Mesothelial cell of epicardium (in vitro differentiated cells): ENCODE results near the gene LENG9. TPM values are rescaled to one million over a fixed set of nuclear protein-coding genes. Genes with fewer than 3 reads are reported as not detected.

Source experiments
- DNase-seq, 2 experiments: peaks; one replicate each; pipeline ENCODE4 v3.0.0; 2021; ENCODE audit warnings: low spot score in 2 of 2; ENCODE audit not compliant: unreplicated experiment in 2 of 2
- H3K27ac Mint-ChIP-seq: 2 replicates; pipeline ENCODE4 v1.8.0; 2021; ENCODE audit warnings: mixed read lengths
- H3K27me3 Mint-ChIP-seq: 2 replicates; pipeline ENCODE4 v1.8.0; 2021; ENCODE audit warnings: low read depth, mixed read lengths
- H3K36me3 Mint-ChIP-seq: 2 replicates; pipeline ENCODE4 v1.8.0; 2021; ENCODE audit warnings: mixed read lengths
- H3K4me1 Mint-ChIP-seq: 2 replicates; pipeline ENCODE4 v1.8.0; 2021; ENCODE audit warnings: mixed read lengths
- H3K4me3 Mint-ChIP-seq: 2 replicates; pipeline ENCODE4 v1.8.0; 2021; ENCODE audit warnings: mild to moderate bottlenecking, moderate library complexity, mixed read lengths
- H3K9me3 Mint-ChIP-seq: 2 replicates; pipeline ENCODE4 v1.8.0; 2021; ENCODE audit warnings: mixed read lengths
- total RNA-seq: library from RNA; stranded (reverse); gene quantifications from 3 replicates; pipeline ENCODE4 v1.2.1, GENCODE V29; 2021
- TF ChIP-seq, protein P1 (sequence below): fragments of 200-600 bp; sonication (generic); IDR thresholded peaks from one replicate; pipeline ENCODE4 v1.5.0; 2021; ENCODE audit warnings: antibody characterized with exemption; ENCODE audit not compliant: unreplicated experiment

Gene LENG9
- total RNA-seq, 1 donor from 2014 or later: 5.8 TPM

DNA sequence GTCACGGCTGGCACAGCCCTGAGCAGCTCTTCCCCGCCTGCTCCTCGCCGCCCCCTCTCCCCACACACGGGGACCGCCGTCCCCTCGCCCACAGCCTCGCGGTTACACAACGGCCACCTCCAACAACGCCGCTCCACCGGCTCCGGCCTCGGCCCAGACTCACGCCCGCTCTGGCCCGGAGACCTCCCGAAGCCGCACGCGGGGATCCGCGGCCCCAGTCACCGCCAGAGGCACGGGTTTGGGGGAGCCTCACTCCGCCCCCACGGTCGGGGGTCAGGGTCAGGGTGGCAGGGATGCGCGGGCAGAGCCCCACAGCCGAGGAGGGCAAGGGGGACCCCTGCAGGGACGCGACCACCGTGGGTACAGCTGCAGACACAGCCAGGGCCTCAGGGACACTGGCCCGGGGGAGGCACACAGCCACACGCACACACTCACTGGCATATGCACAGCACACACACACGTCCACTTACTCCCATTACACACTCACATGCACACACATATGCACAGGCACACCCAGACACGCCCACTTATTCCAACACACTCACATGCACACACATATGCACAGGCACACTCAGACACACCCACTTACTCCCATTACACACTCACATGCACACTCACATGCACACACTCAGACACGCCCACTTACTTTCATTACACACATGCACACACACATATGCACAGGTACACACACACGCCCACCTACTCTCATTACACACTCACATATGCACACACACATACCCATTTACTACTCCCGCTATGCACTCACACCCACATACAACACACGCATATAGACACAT lies 46.7 kb downstream of the LENG9 start:
- H3K36me3 Mint-ChIP-seq: no peaks in the 10 kb centered on the region
- peaks cover 5% of the 10 kb centered on the region for H3K9me3 Mint-ChIP-seq
- H3K27me3 Mint-ChIP-seq: peaks cover 77% of the 10 kb centered on the region
- no peak overlapping the region for H3K27ac Mint-ChIP-seq
- DNase-seq: no peak
- TF ChIP-seq, protein P1, sequence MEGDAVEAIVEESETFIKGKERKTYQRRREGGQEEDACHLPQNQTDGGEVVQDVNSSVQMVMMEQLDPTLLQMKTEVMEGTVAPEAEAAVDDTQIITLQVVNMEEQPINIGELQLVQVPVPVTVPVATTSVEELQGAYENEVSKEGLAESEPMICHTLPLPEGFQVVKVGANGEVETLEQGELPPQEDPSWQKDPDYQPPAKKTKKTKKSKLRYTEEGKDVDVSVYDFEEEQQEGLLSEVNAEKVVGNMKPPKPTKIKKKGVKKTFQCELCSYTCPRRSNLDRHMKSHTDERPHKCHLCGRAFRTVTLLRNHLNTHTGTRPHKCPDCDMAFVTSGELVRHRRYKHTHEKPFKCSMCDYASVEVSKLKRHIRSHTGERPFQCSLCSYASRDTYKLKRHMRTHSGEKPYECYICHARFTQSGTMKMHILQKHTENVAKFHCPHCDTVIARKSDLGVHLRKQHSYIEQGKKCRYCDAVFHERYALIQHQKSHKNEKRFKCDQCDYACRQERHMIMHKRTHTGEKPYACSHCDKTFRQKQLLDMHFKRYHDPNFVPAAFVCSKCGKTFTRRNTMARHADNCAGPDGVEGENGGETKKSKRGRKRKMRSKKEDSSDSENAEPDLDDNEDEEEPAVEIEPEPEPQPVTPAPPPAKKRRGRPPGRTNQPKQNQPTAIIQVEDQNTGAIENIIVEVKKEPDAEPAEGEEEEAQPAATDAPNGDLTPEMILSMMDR: no peak
- H3K4me3 Mint-ChIP-seq: no peak overlapping the region
- peaks cover 18% of the 10 kb centered on the region for H3K4me1 Mint-ChIP-seq

DNA sequence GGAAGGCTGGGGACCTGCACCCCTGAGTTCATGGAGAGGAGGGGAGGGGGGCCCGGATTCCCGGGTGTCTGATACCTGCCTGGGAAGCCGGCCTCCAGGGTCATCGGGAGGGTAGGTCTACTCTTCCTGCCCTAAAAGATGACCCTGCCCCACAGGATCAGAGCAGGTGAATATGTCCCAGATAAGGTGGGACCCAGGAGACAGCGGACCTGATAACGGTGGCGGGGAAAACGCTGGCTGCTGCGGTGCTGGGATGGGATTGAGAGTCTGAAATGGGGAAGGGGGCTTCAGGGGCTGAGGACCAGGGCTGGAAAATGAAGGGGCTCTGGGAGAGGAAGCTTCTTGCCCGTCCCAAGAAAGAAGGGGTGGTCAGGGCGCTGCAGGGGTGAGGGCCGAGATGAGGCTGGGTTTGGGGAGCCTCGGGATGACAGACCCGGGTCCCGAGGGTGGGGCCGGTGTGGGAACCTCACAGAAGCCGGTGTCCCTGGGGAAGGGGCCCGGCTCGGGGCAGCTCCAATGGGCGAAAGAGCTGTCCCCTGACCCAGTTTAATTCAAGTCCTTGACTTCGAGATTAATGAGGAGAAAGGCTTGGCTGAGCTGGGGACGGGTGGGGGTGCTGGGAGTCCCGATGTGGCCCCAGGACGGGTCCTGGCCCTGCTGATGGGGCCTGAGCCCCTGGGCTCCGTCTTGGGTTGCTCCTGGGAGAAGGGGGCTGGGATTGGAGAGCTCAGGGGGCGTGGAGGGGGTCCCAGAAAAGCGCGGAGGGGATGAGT lies 47.5 kb downstream of the LENG9 start:
- Mint-ChIP-seq H3K4me3 (peak overlapping the region; percentile 16), H3K36me3 (no peaks in the 10 kb centered on the region), H3K4me1 (peaks cover 13% of the 10 kb centered on the region), H3K27ac (no peak overlapping the region), H3K27me3 (peaks cover 75% of the 10 kb centered on the region), H3K9me3 (peaks cover 5% of the 10 kb centered on the region)
- no peak for DNase-seq
- TF ChIP-seq, protein P1: no peak

GRCh38 chr19:54415208-54415900 lies 48.2 kb downstream of the LENG9 start, which contains the start of gene TTYH1:
Gene TTYH1 (plus strand): TSS chr19:54415464. CDS start chr19:54415553, 89 bp downstream.
- TF ChIP-seq, protein P1: peak; percentile 73
- peak within 1 kb of the TSS; percentile 18 for H3K4me3 Mint-ChIP-seq
- peaks cover 5% of the 10 kb centered on the region for H3K9me3 Mint-ChIP-seq
- H3K36me3 Mint-ChIP-seq: no peaks in the 10 kb centered on the region
- DNase-seq: no peak
- H3K27me3 Mint-ChIP-seq: peaks cover 78% of the 10 kb centered on the region
- H3K4me1 Mint-ChIP-seq: peaks cover 10% of the 10 kb centered on the region
- H3K27ac Mint-ChIP-seq: no peak within 1 kb of the TSS

DNA sequence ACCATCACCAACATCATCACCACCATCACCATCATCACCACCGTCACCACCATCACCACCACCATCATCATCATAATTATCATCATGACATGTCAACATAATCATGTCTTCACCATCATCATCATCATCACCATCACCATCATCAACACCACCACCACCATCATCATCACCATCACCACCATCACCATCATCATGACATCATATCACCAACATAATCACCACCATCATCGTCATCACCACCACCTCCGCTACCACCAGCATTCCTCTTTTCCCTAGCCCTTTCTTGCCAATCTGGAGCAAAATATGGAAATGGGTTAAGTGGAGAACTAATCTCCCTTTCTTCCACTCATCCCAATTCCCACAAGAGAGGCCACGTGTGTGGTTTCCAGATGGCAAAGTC lies 49.4 kb downstream of the LENG9 start:
- peaks cover 5% of the 10 kb centered on the region for H3K4me1 Mint-ChIP-seq
- H3K27me3 Mint-ChIP-seq: peaks cover 74% of the 10 kb centered on the region
- H3K36me3 Mint-ChIP-seq: no peaks in the 10 kb centered on the region
- peaks cover 5% of the 10 kb centered on the region for H3K9me3 Mint-ChIP-seq
- no peak for DNase-seq
- TF ChIP-seq, protein P1: no peak
- no peak overlapping the region for H3K27ac Mint-ChIP-seq
- no peak overlapping the region for H3K4me3 Mint-ChIP-seq

DNA sequence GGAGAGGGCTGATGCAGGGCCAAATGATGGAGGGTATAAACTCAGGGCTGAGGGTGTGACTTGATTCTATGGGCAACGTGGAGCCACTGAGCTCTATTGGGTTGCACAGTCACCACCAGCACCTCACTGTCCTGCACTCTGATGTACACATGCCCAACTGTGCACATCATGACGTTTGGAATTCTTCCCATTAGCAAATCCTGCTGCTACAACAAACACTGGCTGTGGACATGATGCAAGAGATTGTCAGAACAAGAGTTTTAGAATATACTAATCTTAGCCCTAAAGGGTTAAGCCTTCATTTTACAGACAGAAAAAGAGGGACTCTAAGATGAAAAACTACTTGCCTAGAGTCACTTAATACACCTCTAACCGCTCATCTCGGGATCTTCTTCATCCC lies 50.7 kb downstream of the LENG9 start:
- H3K27me3 Mint-ChIP-seq: peaks cover 68% of the 10 kb centered on the region
- DNase-seq: no peak
- H3K9me3 Mint-ChIP-seq: peaks cover 10% of the 10 kb centered on the region
- H3K36me3 Mint-ChIP-seq: no peaks in the 10 kb centered on the region
- H3K4me3 Mint-ChIP-seq: no peak overlapping the region
- no peaks in the 10 kb centered on the region for H3K4me1 Mint-ChIP-seq
- TF ChIP-seq, protein P1: no peak
- no peak overlapping the region for H3K27ac Mint-ChIP-seq

Other genes with a start within 250 kb of the LENG9 start
- gene LILRB3, start 240.8 kb downstream of the LENG9 start, total RNA-seq: not detected in 3 replicates
- not detected in 3 replicates for gene LILRA6, start 221.0 kb downstream of the LENG9 start, total RNA-seq
- gene LILRB5, start 206.5 kb downstream of the LENG9 start, total RNA-seq: not detected in 3 replicates
- not detected in 3 replicates for gene LILRB2, start 182.7 kb downstream of the LENG9 start, total RNA-seq
- gene LILRA5, start 150.6 kb downstream of the LENG9 start, total RNA-seq: not detected in 3 replicates
- gene LILRA4, start 124.6 kb downstream of the LENG9 start, total RNA-seq: not detected in 3 replicates
- gene LAIR1, start 98.8 kb downstream of the LENG9 start, total RNA-seq: 0.53 to 0.92 TPM (median 0.75 TPM) in 3 replicates
- gene TTYH1, start 48.3 kb downstream of the LENG9 start, total RNA-seq: 4.2 to 6.0 TPM (median 5.2 TPM) in 3 replicates
- gene LENG8, start 14.6 kb downstream of the LENG9 start, total RNA-seq: 296 to 312 TPM (median 307 TPM) in 3 replicates
- gene CDC42EP5, start 9.5 kb upstream of the LENG9 start, total RNA-seq: 114 to 126 TPM (median 115 TPM) in 3 replicates
- not detected in 3 replicates for gene LAIR2, start 39.1 kb upstream of the LENG9 start, total RNA-seq
- gene LILRA2, start 110.0 kb upstream of the LENG9 start, total RNA-seq: not detected in 3 replicates
- not detected in 3 replicates for gene LILRA1, start 129.9 kb upstream of the LENG9 start, total RNA-seq
- not detected in 3 replicates for gene LILRB1, start 166.7 kb upstream of the LENG9 start, total RNA-seq
- not detected in 3 replicates for gene LILRB4, start 199.2 kb upstream of the LENG9 start, total RNA-seq